NCI-H2196 treated with DMSO at 0.1 percent for 48 hours (cell line): ENCODE data around the gene SWI5.

ENCODE experiments used
- DNase-seq: peaks from one replicate; lab custom pipeline; 2025; ENCODE audit not compliant: unreplicated experiment; lab: John Stamatoyannopoulos, UW

Gene SWI5

GRCh38 chr9:128251732-128252100, 24.4 kb upstream of the SWI5 start:
- DNase-seq, result no peak

- no peak for DNase-seq
Observed at GRCh38 chr9:128252317-128253139, 23.5 kb upstream of the SWI5 start.

GRCh38 chr9:128253140-128253990, 22.7 kb upstream of the SWI5 start:
- no peak for DNase-seq

- no peak for DNase-seq
Observed at GRCh38 chr9:128253991-128254346, 22.1 kb upstream of the SWI5 start.

- DNase-seq, result no peak
Observed at GRCh38 chr9:128254362-128254761, 21.7 kb upstream of the SWI5 start.

GRCh38 chr9:128254855-128255759, 21.0 kb upstream of the SWI5 start:
- no peak for DNase-seq

- no peak for DNase-seq
Observed at GRCh38 chr9:128257086-128257825, 18.8 kb upstream of the SWI5 start.

- no peak for DNase-seq
Observed at GRCh38 chr9:128257907-128258306, 18.2 kb upstream of the SWI5 start.

GRCh38 chr9:128258326-128258725, 17.8 kb upstream of the SWI5 start:
- DNase-seq, result no peak

GRCh38 chr9:128259156-128259555, 16.9 kb upstream of the SWI5 start:
- no peak for DNase-seq

GRCh38 chr9:128260340-128260739, 15.7 kb upstream of the SWI5 start:
- no peak for DNase-seq

GRCh38 chr9:128262687-128263086, 13.4 kb upstream of the SWI5 start:
- no peak for DNase-seq

- no peak for DNase-seq
Observed at GRCh38 chr9:128265348-128265847, 10.7 kb upstream of the SWI5 start.

- DNase-seq, result no peak
Observed at GRCh38 chr9:128266868-128267590, 9.0 kb upstream of the SWI5 start.

GRCh38 chr9:128271112-128271511, 5.0 kb upstream of the SWI5 start:
- DNase-seq, result no peak

GRCh38 chr9:128271512-128271911, 4.6 kb upstream of the SWI5 start:
- DNase-seq, result no peak

GRCh38 chr9:128274245-128274644, 1.8 kb upstream of the SWI5 start:
- no peak for DNase-seq

GRCh38 chr9:128275198-128276007, 673 bp upstream of the SWI5 start, which contains the start of gene GOLGA2:
Gene GOLGA2, minus strand, starts transcription at chr9:128276007. Its CDS starts 31 bp downstream, at chr9:128275976.
- no peak for DNase-seq
